ENCODE results near the gene NR2E3. TPM values are rescaled to one million over a fixed set of nuclear protein-coding genes. Genes with fewer than 3 reads are reported as not detected.
A peak's percentile ranks its signal among the peaks of the same experiment; 100 is the strongest.

NR2E3 gene
- total RNA-seq, 4 donors from 2014 or later: not detected

DNA sequence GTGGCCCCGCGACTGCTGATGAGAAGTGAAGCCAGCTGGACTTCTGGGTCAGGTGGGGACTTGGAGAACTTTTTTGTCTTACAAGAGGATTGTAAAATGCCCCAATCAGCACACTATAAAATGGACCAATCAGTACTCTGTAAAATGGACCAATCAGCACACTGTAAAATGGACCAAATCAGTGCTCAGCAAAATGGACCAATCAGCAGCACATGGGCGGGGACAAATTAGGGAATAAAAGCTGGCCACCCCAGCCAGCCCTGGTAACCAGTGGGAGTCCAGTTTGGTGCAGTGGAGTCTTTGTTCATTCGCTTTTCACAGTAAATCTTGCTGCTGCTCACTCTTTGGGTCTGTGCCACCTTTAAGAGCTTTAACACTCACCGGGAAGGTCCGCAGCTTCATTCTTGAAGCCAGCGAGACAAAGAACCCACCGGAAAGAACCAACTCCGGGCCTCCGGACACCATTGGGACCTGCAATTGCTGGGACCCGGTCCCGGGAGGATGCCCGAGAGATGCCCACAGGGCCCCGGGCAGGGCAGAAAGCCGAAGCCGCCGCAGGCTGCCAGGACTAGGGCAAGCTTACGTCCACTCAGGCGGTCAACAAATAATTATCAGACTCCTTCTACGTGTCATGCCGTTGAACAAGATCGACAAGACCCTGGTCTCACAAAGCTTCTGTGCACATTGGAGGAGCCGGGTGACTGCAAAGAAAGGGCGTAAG, 8.3 kb upstream of the NR2E3 start:
- intact Hi-C loops (cut with DNase I; ENCODE audit: low total_unique reads): loop anchor here (1.0 to 5.0 kb wide), 4 partner anchors 50 to 355 kb away; no protein-coding TSS in a partner anchor
- Histone ChIP-seq H3K4me3 (no peak overlapping the region), H3K36me3 (no peaks in the 10 kb centered on the region), H3K9me3 (no peaks in the 10 kb centered on the region), H3K27me3 (no peaks in the 10 kb centered on the region), H3K27ac (no peak overlapping the region), H3K4me1 (no peaks in the 10 kb centered on the region)
- in situ Hi-C loops (cut with MboI; ENCODE audit: low sequenced_read_pairs in 4 of 4): loop anchor here (5.0 to 10.0 kb wide), 2 partner anchors 57 to 60 kb away; no protein-coding TSS in a partner anchor
- ATAC-seq: no peak
- TF ChIP-seq POLR2A (IDR thresholded peaks at IDR 0.05): no peak
- TF ChIP-seq, protein P1, sequence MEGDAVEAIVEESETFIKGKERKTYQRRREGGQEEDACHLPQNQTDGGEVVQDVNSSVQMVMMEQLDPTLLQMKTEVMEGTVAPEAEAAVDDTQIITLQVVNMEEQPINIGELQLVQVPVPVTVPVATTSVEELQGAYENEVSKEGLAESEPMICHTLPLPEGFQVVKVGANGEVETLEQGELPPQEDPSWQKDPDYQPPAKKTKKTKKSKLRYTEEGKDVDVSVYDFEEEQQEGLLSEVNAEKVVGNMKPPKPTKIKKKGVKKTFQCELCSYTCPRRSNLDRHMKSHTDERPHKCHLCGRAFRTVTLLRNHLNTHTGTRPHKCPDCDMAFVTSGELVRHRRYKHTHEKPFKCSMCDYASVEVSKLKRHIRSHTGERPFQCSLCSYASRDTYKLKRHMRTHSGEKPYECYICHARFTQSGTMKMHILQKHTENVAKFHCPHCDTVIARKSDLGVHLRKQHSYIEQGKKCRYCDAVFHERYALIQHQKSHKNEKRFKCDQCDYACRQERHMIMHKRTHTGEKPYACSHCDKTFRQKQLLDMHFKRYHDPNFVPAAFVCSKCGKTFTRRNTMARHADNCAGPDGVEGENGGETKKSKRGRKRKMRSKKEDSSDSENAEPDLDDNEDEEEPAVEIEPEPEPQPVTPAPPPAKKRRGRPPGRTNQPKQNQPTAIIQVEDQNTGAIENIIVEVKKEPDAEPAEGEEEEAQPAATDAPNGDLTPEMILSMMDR (IDR thresholded peaks at IDR 0.05 in 4 of 5, conservative IDR thresholded peaks at IDR 0.05 in 1 of 5): no peak
- no peak for DNase-seq

DNA sequence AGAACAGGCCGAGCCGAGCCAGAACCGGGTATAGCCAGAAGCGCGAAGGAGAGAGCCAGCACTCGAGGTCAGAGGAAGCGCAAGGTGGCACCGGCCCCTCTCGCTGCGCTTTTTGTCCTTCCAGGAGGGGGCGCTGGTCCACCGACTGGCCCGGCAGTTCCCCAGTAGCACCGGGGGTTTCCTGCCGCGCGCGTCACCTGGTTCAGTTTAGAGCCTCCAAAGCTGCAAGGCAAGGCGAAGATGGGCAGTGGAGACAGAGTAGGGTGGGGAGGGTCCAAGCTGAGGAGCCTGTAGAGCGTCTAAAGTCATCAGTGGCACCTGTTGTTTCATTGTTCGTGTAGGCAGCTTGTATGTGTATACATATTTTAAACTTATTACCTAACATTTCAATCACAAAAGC, 7.6 kb upstream of the NR2E3 start:
- intact Hi-C loops (cut with DNase I; ENCODE audit: low total_unique reads) (loop anchor here (5.0 kb wide), 1 partner anchor 355 kb away; no protein-coding TSS in a partner anchor), in situ Hi-C loops (cut with MboI; ENCODE audit: low sequenced_read_pairs in 4 of 4) (loop anchor here (5.0 to 10.0 kb wide), 2 partner anchors 58 to 60 kb away; no protein-coding TSS in a partner anchor)
- ATAC-seq: no peak
- Histone ChIP-seq H3K27ac (no peak overlapping the region), H3K9me3 (no peaks in the 10 kb centered on the region), H3K4me1 (no peaks in the 10 kb centered on the region), H3K4me3 (no peak overlapping the region), H3K27me3 (no peaks in the 10 kb centered on the region), H3K36me3 (no peaks in the 10 kb centered on the region)
- DNase-seq: no peak
- TF ChIP-seq, protein P1 (IDR thresholded peaks at IDR 0.05 in 4 of 5, conservative IDR thresholded peaks at IDR 0.05 in 1 of 5): peak in 1 of 5 experiments; percentile 24
- no peak for TF ChIP-seq POLR2A (IDR thresholded peaks at IDR 0.05)

DNA sequence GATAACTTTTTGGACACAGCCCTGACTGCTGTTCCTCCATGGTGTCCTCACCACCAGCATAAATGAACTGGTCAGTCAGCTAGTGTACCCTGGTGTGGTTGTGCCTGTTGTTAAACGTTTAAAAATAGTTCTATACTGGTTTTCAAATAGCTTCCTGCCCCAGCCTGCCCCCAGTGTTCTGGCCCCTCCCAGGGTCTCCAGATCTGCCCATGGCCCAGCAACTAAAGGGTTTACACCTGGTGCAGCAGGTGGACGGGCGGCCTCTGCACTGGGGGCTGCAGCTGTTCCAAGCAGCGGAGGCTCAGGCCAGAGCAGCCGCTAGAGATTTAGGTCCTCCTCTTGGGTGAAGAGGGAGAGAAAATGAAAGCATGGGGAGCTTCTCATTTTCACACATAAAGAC, 6.1 kb upstream of the NR2E3 start:
- Histone ChIP-seq H3K27me3 (no peaks in the 10 kb centered on the region), H3K36me3 (no peaks in the 10 kb centered on the region), H3K27ac (no peak overlapping the region), H3K4me3 (no peak overlapping the region), H3K9me3 (no peaks in the 10 kb centered on the region), H3K4me1 (no peaks in the 10 kb centered on the region)
- TF ChIP-seq, protein P1 (IDR thresholded peaks at IDR 0.05 in 4 of 5, conservative IDR thresholded peaks at IDR 0.05 in 1 of 5): no peak
- no peak for TF ChIP-seq POLR2A (IDR thresholded peaks at IDR 0.05)
- in situ Hi-C loops (cut with MboI; ENCODE audit: low sequenced_read_pairs in 4 of 4) (loop anchor here (5.0 to 10.0 kb wide), 2 partner anchors 59 to 62 kb away; no protein-coding TSS in a partner anchor), intact Hi-C loops (cut with DNase I; ENCODE audit: low total_unique reads) (loop anchor here (5.0 kb wide), 1 partner anchor 353 kb away; no protein-coding TSS in a partner anchor)
- ATAC-seq: no peak
- no peak for DNase-seq

DNA sequence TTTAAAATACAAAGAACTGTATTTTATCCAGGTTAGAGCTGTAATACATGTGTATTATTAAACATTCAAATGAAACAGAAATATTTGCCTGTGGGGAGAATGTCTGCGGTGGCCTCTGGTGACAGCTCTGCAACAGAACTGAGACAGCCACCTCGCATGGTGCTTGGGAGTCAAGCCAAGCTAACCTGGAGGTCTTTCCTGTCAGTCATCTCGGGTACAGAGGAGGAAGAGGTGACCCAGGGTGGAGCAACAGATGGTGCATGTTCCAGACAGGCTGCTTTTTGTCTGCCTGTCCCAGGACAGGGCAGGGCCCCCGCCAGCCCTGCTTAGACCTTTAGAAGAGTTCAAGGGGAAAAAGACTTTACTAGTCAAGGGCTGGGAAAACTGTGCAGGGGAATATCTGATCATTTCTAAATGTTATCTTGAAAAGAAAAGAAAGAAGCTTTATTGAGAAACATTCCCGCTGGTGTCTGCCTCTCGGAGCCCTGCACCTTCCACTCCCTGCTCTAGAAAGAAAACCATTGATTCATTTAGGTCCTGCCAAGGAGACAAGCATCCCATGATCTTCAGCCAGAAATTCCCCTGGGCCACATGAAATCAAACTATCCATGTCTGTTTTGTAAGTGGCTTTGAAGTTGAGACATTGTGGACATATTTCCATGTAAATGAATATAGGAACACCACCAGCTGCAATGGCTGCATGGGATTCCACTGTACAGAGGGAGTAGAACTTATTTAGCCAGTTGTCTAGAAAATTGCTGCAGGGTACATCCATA, 5.5 kb upstream of the NR2E3 start:
- Histone ChIP-seq H3K9me3 (no peaks in the 10 kb centered on the region), H3K27me3 (no peaks in the 10 kb centered on the region), H3K27ac (no peak overlapping the region), H3K36me3 (no peaks in the 10 kb centered on the region), H3K4me3 (no peak overlapping the region), H3K4me1 (no peaks in the 10 kb centered on the region)
- TF ChIP-seq, protein P1 (IDR thresholded peaks at IDR 0.05 in 4 of 5, conservative IDR thresholded peaks at IDR 0.05 in 1 of 5): no peak
- TF ChIP-seq POLR2A (IDR thresholded peaks at IDR 0.05): no peak
- in situ Hi-C loops (cut with MboI; ENCODE audit: low sequenced_read_pairs in 4 of 4) (loop anchor here (5.0 to 10.0 kb wide), 2 partner anchors 60 to 63 kb away; no protein-coding TSS in a partner anchor), intact Hi-C loops (cut with DNase I; ENCODE audit: low total_unique reads) (loop anchor here (5.0 kb wide), 1 partner anchor 352 kb away; no protein-coding TSS in a partner anchor)
- ATAC-seq (no peak), DNase-seq (no peak)

Measured in gastrocnemius medialis (tissue), 4 donors.